OCI-LY3 (cell line): ENCODE results near the gene HS3ST6.

Experiments used
- H2AFZ ChIP-seq: fragments of 200-600, 300-600 bp; shearing (Covaris generic); 2 replicates; pipeline ENCODE4 v1.6.0; 2014; ENCODE audit warnings: antibody characterized with exemption, low read depth, low read length
- H3K27ac ChIP-seq: fragments of 200-600, 300-600 bp; sonication (generic); 2 replicates; pipeline ENCODE4 v1.5.1; 2014; ENCODE audit warnings: mild to moderate bottlenecking, low read length, moderate library complexity, mixed read lengths
- H3K27me3 ChIP-seq: fragments of 200-600, 300-600 bp; sonication (generic); 2 replicates; pipeline ENCODE4 v1.6.1; 2014; ENCODE audit warnings: low read depth, low read length, mixed read lengths
- H3K36me3 ChIP-seq: fragments of 200-600, 300-600 bp; sonication (generic); replicated peaks from 2 replicates; pipeline ENCODE3; 2014; ENCODE audit warnings: low read depth, low read length, mixed read lengths
- H3K4me1 ChIP-seq: fragments of 300-600, 200-600 bp; sonication (generic); 2 replicates; pipeline ENCODE4 v1.6.1; 2014; ENCODE audit warnings: low read length, mixed read lengths
- H3K4me2 ChIP-seq: fragments of 200-600, 300-600 bp; sonication (generic); 2 replicates; pipeline ENCODE4 v1.6.1; 2014; ENCODE audit warnings: low read length, mixed read lengths
- H3K4me3 ChIP-seq: fragments of 300-600, 200-600 bp; sonication (generic); 2 replicates; pipeline ENCODE4 v1.5.1; 2014; ENCODE audit warnings: antibody characterized with exemption, mild to moderate bottlenecking, low read length, moderate library complexity
- H3K79me2 ChIP-seq: fragments of 300-600, 200-600 bp; shearing (Covaris generic); 2 replicates; pipeline ENCODE4 v1.6.1; 2014; ENCODE audit warnings: mild to moderate bottlenecking, low read length, mixed read lengths
- H3K9ac ChIP-seq: fragments of 300-600, 200-600 bp; shearing (Covaris generic); 2 replicates; pipeline ENCODE4 v1.6.0; 2014; ENCODE audit warnings: mild to moderate bottlenecking, low read length, moderate library complexity
- H3K9me3 ChIP-seq: fragments of 200-600, 300-600 bp; shearing (Covaris generic); 2 replicates; pipeline ENCODE4 v1.6.1; 2014; ENCODE audit warnings: low read length, mixed read lengths; ENCODE audit not compliant: insufficient read depth
- H4K20me1 ChIP-seq: fragments of 200-600, 300-600 bp; sonication (generic); 2 replicates; pipeline ENCODE4 v1.6.1; 2016; ENCODE audit warnings: low read length, mixed read lengths; ENCODE audit not compliant: insufficient read depth
- EZH2phosphoT487 ChIP-seq: fragments of 200-600 bp; shearing (Covaris generic); IDR thresholded peaks from 2 replicates; pipeline ENCODE4 v1.6.1; 2018; ENCODE audit warnings: antibody characterized with exemption, mixed run types, low read depth
- TF ChIP-seq, protein P1 (sequence below): fragments of 200-600, 300-600 bp; sonication (generic); IDR thresholded peaks from 2 replicates; pipeline ENCODE4 v1.5.1; 2014; ENCODE audit warnings: antibody characterized with exemption, low read length, low read depth

HS3ST6 gene

GRCh38 chr16:1942810-1943726, 24.9 kb upstream of the HS3ST6 start, which contains the start of gene MSRB1:
Gene MSRB1, minus strand, starts transcription at chr16:1943199. Its CDS starts 43 bp downstream, at chr16:1943156.
- Histone ChIP-seq H4K20me1 (peaks cover 15% of the 10 kb centered on the region), H3K27me3 (no peaks in the 10 kb centered on the region), H3K36me3 (peaks cover 22% of the 10 kb centered on the region), H3K9ac (peak within 1 kb of the TSS; percentile 86), H3K4me3 (peak within 1 kb of the TSS; percentile 88), H3K4me2 (peak within 1 kb of the TSS; percentile 90), H3K9me3 (no peaks in the 10 kb centered on the region), H3K27ac (peak within 1 kb of the TSS; percentile 77), H3K4me1 (peaks cover 27% of the 10 kb centered on the region), H3K79me2 (peaks cover 19% of the 10 kb centered on the region), H2AFZ (peak within 1 kb of the TSS; percentile 55; the same call in 1 of the 2 replicates)
- TF ChIP-seq, protein P1, sequence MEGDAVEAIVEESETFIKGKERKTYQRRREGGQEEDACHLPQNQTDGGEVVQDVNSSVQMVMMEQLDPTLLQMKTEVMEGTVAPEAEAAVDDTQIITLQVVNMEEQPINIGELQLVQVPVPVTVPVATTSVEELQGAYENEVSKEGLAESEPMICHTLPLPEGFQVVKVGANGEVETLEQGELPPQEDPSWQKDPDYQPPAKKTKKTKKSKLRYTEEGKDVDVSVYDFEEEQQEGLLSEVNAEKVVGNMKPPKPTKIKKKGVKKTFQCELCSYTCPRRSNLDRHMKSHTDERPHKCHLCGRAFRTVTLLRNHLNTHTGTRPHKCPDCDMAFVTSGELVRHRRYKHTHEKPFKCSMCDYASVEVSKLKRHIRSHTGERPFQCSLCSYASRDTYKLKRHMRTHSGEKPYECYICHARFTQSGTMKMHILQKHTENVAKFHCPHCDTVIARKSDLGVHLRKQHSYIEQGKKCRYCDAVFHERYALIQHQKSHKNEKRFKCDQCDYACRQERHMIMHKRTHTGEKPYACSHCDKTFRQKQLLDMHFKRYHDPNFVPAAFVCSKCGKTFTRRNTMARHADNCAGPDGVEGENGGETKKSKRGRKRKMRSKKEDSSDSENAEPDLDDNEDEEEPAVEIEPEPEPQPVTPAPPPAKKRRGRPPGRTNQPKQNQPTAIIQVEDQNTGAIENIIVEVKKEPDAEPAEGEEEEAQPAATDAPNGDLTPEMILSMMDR, result no peak
- no peak for TF ChIP-seq EZH2phosphoT487

GRCh38 chr16:1942047-1942809, 24.0 kb upstream of the HS3ST6 start:
- Histone ChIP-seq H3K4me1 (peaks cover 27% of the 10 kb centered on the region), H3K4me3 (peak overlapping the region; percentile 88), H3K27ac (peak overlapping the region; percentile 77), H4K20me1 (peaks cover 15% of the 10 kb centered on the region), H2AFZ (no peak overlapping the region), H3K9me3 (no peaks in the 10 kb centered on the region), H3K27me3 (no peaks in the 10 kb centered on the region), H3K36me3 (peaks cover 27% of the 10 kb centered on the region), H3K4me2 (peak overlapping the region; percentile 90), H3K9ac (peak overlapping the region; percentile 86), H3K79me2 (peaks cover 19% of the 10 kb centered on the region)
- TF ChIP-seq, protein P1, result no peak

DNA sequence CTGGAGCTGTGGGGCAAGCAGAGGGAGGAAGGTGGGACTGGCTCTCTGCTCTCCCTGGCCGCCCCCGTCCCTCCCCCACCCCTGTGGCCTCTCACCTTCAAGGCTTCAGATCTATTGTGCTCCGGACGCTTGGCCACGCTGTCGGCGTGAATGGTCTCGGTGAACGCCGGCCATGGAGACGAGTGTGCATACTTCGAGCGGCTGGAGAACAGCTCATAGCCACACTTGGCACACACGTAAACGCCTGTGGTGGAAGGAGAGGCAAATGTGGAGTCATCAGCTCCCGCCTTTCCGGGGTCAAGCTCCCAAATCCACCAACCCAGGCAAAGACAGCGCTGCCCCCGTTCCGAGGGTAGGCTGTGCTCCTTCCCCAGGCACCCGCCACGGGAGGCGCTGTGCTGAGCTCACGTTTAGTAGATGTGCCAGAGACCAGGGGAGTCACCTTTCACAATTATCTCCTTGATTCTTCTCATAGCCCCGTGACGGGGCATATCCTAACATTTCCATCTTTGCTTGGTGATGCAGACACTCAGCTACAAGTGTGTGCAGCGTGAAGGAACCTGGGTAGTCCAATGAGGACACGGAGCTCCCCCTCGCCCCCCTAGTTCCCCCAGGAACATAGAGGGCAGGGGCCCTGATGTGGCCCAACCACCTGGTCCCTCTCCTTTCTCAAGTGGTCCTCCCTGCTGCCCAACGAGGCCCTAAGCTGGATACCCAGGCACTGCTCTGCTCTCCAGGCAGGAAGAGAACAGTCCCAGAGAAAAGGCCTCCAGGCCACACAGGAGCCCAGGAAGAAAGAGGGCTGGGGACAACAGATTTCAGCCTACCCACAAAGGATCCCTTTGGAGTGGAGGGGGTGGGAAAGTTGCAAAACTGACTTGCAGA, 23.2 kb upstream of the HS3ST6 start:
- Histone ChIP-seq H3K27ac (peak overlapping the region; percentile 77), H3K27me3 (no peaks in the 10 kb centered on the region), H3K79me2 (peaks cover 19% of the 10 kb centered on the region), H3K4me1 (peaks cover 27% of the 10 kb centered on the region), H3K9ac (peak overlapping the region; percentile 86), H4K20me1 (peaks cover 15% of the 10 kb centered on the region), H3K9me3 (no peaks in the 10 kb centered on the region), H2AFZ (no peak overlapping the region), H3K36me3 (peaks cover 32% of the 10 kb centered on the region), H3K4me3 (peak overlapping the region; percentile 88), H3K4me2 (peak overlapping the region; percentile 90)
- TF ChIP-seq, protein P1, result peak; percentile 55
- no peak for TF ChIP-seq EZH2phosphoT487
